H9 (cell line): ENCODE data around the gene KCNJ1. TPM values are rescaled to one million over a fixed set of nuclear protein-coding genes. Genes with fewer than 3 reads are reported as not detected.

Experiments used
- DNase-seq: peaks from one replicate; pipeline ENCODE4 v3.0.0-alpha.2; 2017
- H2AFZ ChIP-seq: one replicate; pipeline ENCODE4 v1.6.1; 2013; ENCODE audit warnings: mild to moderate bottlenecking, low read length, control low read depth, moderate library complexity
- H2AK5ac ChIP-seq: 2 replicates; pipeline ENCODE4 v1.6.1; 2013; ENCODE audit warnings: low read length, control low read depth, mixed read lengths; ENCODE audit not compliant: insufficient read length
- H2BK120ac ChIP-seq: one replicate; pipeline ENCODE4 v1.6.1; 2013; ENCODE audit warnings: low read depth, mild to moderate bottlenecking, low read length, control low read depth, inconsistent platforms; ENCODE audit not compliant: poor library complexity, severe bottlenecking
- H2BK12ac ChIP-seq: 2 replicates; pipeline ENCODE4 v1.6.1; 2013; ENCODE audit warnings: low read length, control low read depth, mixed read lengths, low read depth; ENCODE audit not compliant: insufficient read length
- H2BK15ac ChIP-seq: 2 replicates; pipeline ENCODE4 v1.6.1; 2013; ENCODE audit warnings: low read depth, low read length, control low read depth
- H2BK20ac ChIP-seq: one replicate; pipeline ENCODE4 v1.6.1; 2013; ENCODE audit warnings: low read depth, mild to moderate bottlenecking, low read length, control low read depth, inconsistent platforms; ENCODE audit not compliant: poor library complexity, severe bottlenecking
- H2BK5ac ChIP-seq: 2 replicates; pipeline ENCODE4 v1.6.1; 2013; ENCODE audit warnings: low read length, control low read depth, mixed read lengths; ENCODE audit not compliant: insufficient read length
- H3K14ac ChIP-seq: 2 replicates; pipeline ENCODE4 v1.6.1; 2013; ENCODE audit warnings: low read length, control low read depth; ENCODE audit not compliant: insufficient read depth
- H3K18ac ChIP-seq: 2 replicates; pipeline ENCODE4 v1.6.1; 2013; ENCODE audit warnings: low read depth, mild to moderate bottlenecking, mixed read lengths, low read length, control low read depth; ENCODE audit not compliant: insufficient read length
- H3K23ac ChIP-seq: 2 replicates; pipeline ENCODE4 v1.6.1; 2013; ENCODE audit warnings: low read length, control low read depth, mixed read lengths, low read depth; ENCODE audit not compliant: insufficient read length
- H3K23me2 ChIP-seq: 2 replicates; pipeline ENCODE4 v1.6.1; 2013; ENCODE audit warnings: low read depth, mild to moderate bottlenecking, mixed read lengths, low read length, control low read depth; ENCODE audit not compliant: insufficient read length, poor library complexity, severe bottlenecking
- H3K27ac ChIP-seq: 2 replicates; pipeline ENCODE4 v1.5.1; 2013; ENCODE audit warnings: low read length, control low read depth, mixed read lengths, low read depth; ENCODE audit not compliant: insufficient read length
- H3K27me3 ChIP-seq: 2 replicates; pipeline ENCODE4 v1.6.1; 2013; ENCODE audit warnings: low read length, control low read depth, inconsistent platforms; ENCODE audit not compliant: insufficient read depth
- H3K4ac ChIP-seq: 2 replicates; pipeline ENCODE4 v1.6.1; 2013; ENCODE audit warnings: low read depth, mild to moderate bottlenecking, control low read depth, inconsistent platforms, low read length, moderate library complexity
- H3K4me1 ChIP-seq: 2 replicates; pipeline ENCODE4 v1.6.1; 2013; ENCODE audit warnings: low read length, control low read depth, inconsistent platforms; ENCODE audit not compliant: insufficient read depth
- H3K4me2 ChIP-seq: 2 replicates; pipeline ENCODE4 v1.6.1; 2013; ENCODE audit warnings: low read length, control low read depth, mixed read lengths; ENCODE audit not compliant: insufficient read length, insufficient read depth
- H3K56ac ChIP-seq: 2 replicates; pipeline ENCODE4 v1.6.1; 2013; ENCODE audit warnings: low read depth, mild to moderate bottlenecking, mixed read lengths, low read length, control low read depth; ENCODE audit not compliant: insufficient read length
- H3K79me1 ChIP-seq: 2 replicates; pipeline ENCODE4 v1.6.1; 2013; ENCODE audit warnings: low read depth, mild to moderate bottlenecking, moderate library complexity, low read length, control low read depth, inconsistent platforms; ENCODE audit not compliant: insufficient read depth, poor library complexity, severe bottlenecking
- H3K79me2 ChIP-seq: 2 replicates; pipeline ENCODE4 v1.6.1; 2013; ENCODE audit warnings: low read length, control low read depth, inconsistent platforms; ENCODE audit not compliant: insufficient read depth
- H3K9ac ChIP-seq: 2 replicates; pipeline ENCODE4 v1.6.1; 2013; ENCODE audit warnings: low read length, control low read depth, mixed read lengths; ENCODE audit not compliant: insufficient read length; ENCODE audit errors: extremely low read depth
- H3K9me3 ChIP-seq: one replicate; pipeline ENCODE4 v1.6.1; 2013; ENCODE audit warnings: low read depth, low read length, inconsistent platforms; ENCODE audit not compliant: control insufficient read depth
- H3T11ph ChIP-seq: one replicate; pipeline ENCODE4 v1.6.1; 2013; ENCODE audit warnings: mild to moderate bottlenecking, low read length, control low read depth, inconsistent platforms
- H4K20me1 ChIP-seq: one replicate; pipeline ENCODE4 v1.6.1; 2013; ENCODE audit not compliant: control insufficient read depth, insufficient read length, insufficient read depth
- H4K5ac ChIP-seq: 2 replicates; pipeline ENCODE4 v1.6.1; 2013; ENCODE audit warnings: low read depth, mild to moderate bottlenecking, mixed read lengths, low read length, control low read depth; ENCODE audit not compliant: insufficient read length
- H4K8ac ChIP-seq: replicated peaks from 2 replicates; pipeline ENCODE4 v1.6.1; 2013; ENCODE audit warnings: low read length, control low read depth, mixed read lengths, low read depth; ENCODE audit not compliant: insufficient read length
- H4K91ac ChIP-seq: 2 replicates; pipeline ENCODE4 v1.6.1; 2013; ENCODE audit warnings: low read depth, mild to moderate bottlenecking, moderate library complexity, mixed read lengths, low read length, control low read depth; ENCODE audit not compliant: insufficient read length
- H3K27ac Mint-ChIP-seq, 3 experiments: 2 replicates in 2 of 3; 3 replicates in 1 of 3; pipeline ENCODE4 v1.8.0; 2020 to 2021; ENCODE audit warnings: mixed read lengths in 3 of 3, mild to moderate bottlenecking in 1 of 3, moderate library complexity in 1 of 3
- H3K27me3 Mint-ChIP-seq: 2 replicates; pipeline ENCODE4 v1.8.0; 2021; ENCODE audit warnings: low read depth, mild to moderate bottlenecking, moderate library complexity, mixed read lengths
- H3K36me3 Mint-ChIP-seq, 3 experiments: 2 replicates in 2 of 3; 3 replicates in 1 of 3; pipeline ENCODE4 v1.8.0; 2020 to 2021; ENCODE audit warnings: low read depth in 3 of 3, mixed read lengths in 3 of 3; ENCODE audit not compliant: insufficient read depth in 1 of 3
- H3K4me1 Mint-ChIP-seq, 2 experiments: 2 replicates each; pipeline ENCODE4 v1.8.0; 2020; ENCODE audit warnings: mixed read lengths in 2 of 2
- H3K4me3 Mint-ChIP-seq, 2 experiments: 2 replicates in 1 of 2; 3 replicates in 1 of 2; pipeline ENCODE4 v1.8.0; 2020 to 2021; ENCODE audit warnings: mild to moderate bottlenecking in 2 of 2, mixed read lengths in 2 of 2, moderate library complexity in 1 of 2
- H3K9me3 Mint-ChIP-seq, 2 experiments: 2 replicates in 1 of 2; 3 replicates in 1 of 2; pipeline ENCODE4 v1.8.0; 2020; ENCODE audit warnings: mild to moderate bottlenecking in 2 of 2, mixed read lengths in 2 of 2, moderate library complexity in 1 of 2
- WGBS: extraction: QIAGEN DNeasy Blood & Tissue Kit; methylation state at CpG from one replicate; pipeline ENCODE4 v1.1.7; 2013; ENCODE audit warnings: missing lambda C conversion rate, low lambda C conversion rate, mixed read lengths; ENCODE audit not compliant: insufficient read length; ENCODE audit errors: extremely low coverage; 5-methylcytosine and 5-hydroxymethylcytosine counted together
- total RNA-seq: library from RNA; stranded (reverse); gene quantifications from 2 replicates; pipeline ENCODE4 v1.2.1, GENCODE V29; 2021
- TF ChIP-seq, protein P1 (sequence below): fragments of 200-600 bp; sonication (generic); conservative IDR thresholded peaks from 3 replicates; pipeline ENCODE4 v1.8.0; 2021; ENCODE audit warnings: antibody characterized with exemption, mild to moderate bottlenecking

The KCNJ1 gene
- total RNA-seq, 1 experiment from 2014 or later, result not detected

GRCh38 chr11:128890543-128891368 lies 23.7 kb upstream of the KCNJ1 start, which contains the start of gene KCNJ5:
KCNJ5 (plus strand) TSS chr11:128891356; CDS start chr11:128911274, 19,918 bp downstream.
- no peak within 1 kb of the TSS for H3K9ac ChIP-seq

More at GRCh38 chr11:128890543-128891368, 23.7 kb upstream of the KCNJ1 start, which contains the start of gene KCNJ5:
- Histone ChIP-seq H3K27ac (no peak within 1 kb of the TSS), H4K5ac (no peak within 1 kb of the TSS), H2BK20ac (no peak within 1 kb of the TSS), H3K14ac (no peak within 1 kb of the TSS), H3K79me2 (no peaks in the 10 kb centered on the region), H3K27me3 (peaks cover 55% of the 10 kb centered on the region), H3T11ph (no peak within 1 kb of the TSS), H4K8ac (no peak within 1 kb of the TSS), H2AFZ (no peak within 1 kb of the TSS), H2BK12ac (no peak within 1 kb of the TSS), H2BK120ac (no peak within 1 kb of the TSS), H3K79me1 (no peaks in the 10 kb centered on the region), H3K18ac (no peak within 1 kb of the TSS), H4K91ac (no peak within 1 kb of the TSS), H3K4me2 (peak within 1 kb of the TSS; percentile 44), H3K23ac (no peak within 1 kb of the TSS), H2BK5ac (no peak within 1 kb of the TSS), H2AK5ac (no peak within 1 kb of the TSS), H2BK15ac (no peak within 1 kb of the TSS), H3K56ac (no peak within 1 kb of the TSS), H4K20me1 (no peaks in the 10 kb centered on the region), H3K23me2 (peaks cover 8% of the 10 kb centered on the region), H3K4me1 (no peaks in the 10 kb centered on the region), H3K9me3 (no peaks in the 10 kb centered on the region), H3K4ac (no peak within 1 kb of the TSS)
- TF ChIP-seq, protein P1, sequence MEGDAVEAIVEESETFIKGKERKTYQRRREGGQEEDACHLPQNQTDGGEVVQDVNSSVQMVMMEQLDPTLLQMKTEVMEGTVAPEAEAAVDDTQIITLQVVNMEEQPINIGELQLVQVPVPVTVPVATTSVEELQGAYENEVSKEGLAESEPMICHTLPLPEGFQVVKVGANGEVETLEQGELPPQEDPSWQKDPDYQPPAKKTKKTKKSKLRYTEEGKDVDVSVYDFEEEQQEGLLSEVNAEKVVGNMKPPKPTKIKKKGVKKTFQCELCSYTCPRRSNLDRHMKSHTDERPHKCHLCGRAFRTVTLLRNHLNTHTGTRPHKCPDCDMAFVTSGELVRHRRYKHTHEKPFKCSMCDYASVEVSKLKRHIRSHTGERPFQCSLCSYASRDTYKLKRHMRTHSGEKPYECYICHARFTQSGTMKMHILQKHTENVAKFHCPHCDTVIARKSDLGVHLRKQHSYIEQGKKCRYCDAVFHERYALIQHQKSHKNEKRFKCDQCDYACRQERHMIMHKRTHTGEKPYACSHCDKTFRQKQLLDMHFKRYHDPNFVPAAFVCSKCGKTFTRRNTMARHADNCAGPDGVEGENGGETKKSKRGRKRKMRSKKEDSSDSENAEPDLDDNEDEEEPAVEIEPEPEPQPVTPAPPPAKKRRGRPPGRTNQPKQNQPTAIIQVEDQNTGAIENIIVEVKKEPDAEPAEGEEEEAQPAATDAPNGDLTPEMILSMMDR, result no peak
- DNase-seq, result no peak
- H3K4me3 Mint-ChIP-seq, result peak within 1 kb of the TSS; percentile 74 to 89
- H3K27ac Mint-ChIP-seq, result no peak within 1 kb of the TSS
- H3K36me3 Mint-ChIP-seq, result no peaks in the 10 kb centered on the region
- H3K9me3 Mint-ChIP-seq, result no peaks in the 10 kb centered on the region; a peak in 1 of 5 replicates
- peaks cover 97% of the 10 kb centered on the region for H3K27me3 Mint-ChIP-seq
- WGBS, result no CpG with 5 or more reads among the region's 85 CpGs
- H3K4me1 Mint-ChIP-seq, result peaks cover 27 to 36% of the 10 kb centered on the region in 2 experiments
